IMR-90 (cell line): ENCODE results near the gene SLCO3A1. TPM values are rescaled to one million over a fixed set of nuclear protein-coding genes. Genes with fewer than 3 reads are reported as not detected.

ENCODE experiments used
- ATAC-seq: fragments of 200-7000 bp; cut with Tn5 transposase; 2 replicates; pipeline ENCODE4 v1.9.1; 2020; ENCODE audit warnings: low read depth, mild to moderate bottlenecking, moderate library complexity
- BruUV-seq: library from RNA; stranded (reverse); fragments of 400-500 nt; replicated peaks from 2 replicates; lab custom pipeline; 2021; lab: Mats Ljungman, UMichigan
- CTCF ChIA-PET: fragments of 300-600 bp; formaldehyde crosslinking; extraction: SDS; loops from one replicate; lab custom pipeline; 2021; ENCODE audit warnings: antibody characterized with exemption; lab: Yijun Ruan, JAX
- POLR2A ChIA-PET: fragments of 300-600 bp; sonication (Branson Sonifier 250); formaldehyde crosslinking; loops from one replicate; lab custom pipeline; 2022; ENCODE audit warnings: antibody characterized with exemption; ENCODE audit not compliant: unreplicated experiment; lab: Charles Lee
- DNase-seq: peaks from one replicate; pipeline ENCODE4 v3.0.0; 2013
- H2AFZ ChIP-seq: replicated peaks from 2 replicates; pipeline ENCODE3; 2013; ENCODE audit warnings: low read length, mild to moderate bottlenecking; ENCODE audit not compliant: poor library complexity
- H2AK5ac ChIP-seq: 2 replicates; pipeline ENCODE4 v1.6.1; 2013; ENCODE audit warnings: low read depth, low read length, inconsistent platforms
- H2AK9ac ChIP-seq: replicated peaks from 2 replicates; pipeline ENCODE3; 2013; ENCODE audit warnings: mild to moderate bottlenecking, low read depth, low read length, moderate library complexity; ENCODE audit not compliant: poor library complexity
- H2BK120ac ChIP-seq: 2 replicates; pipeline ENCODE4 v1.6.1; 2013; ENCODE audit warnings: low read depth, low read length, inconsistent platforms
- H2BK15ac ChIP-seq: 3 replicates; pipeline ENCODE4 v1.6.1; 2013; ENCODE audit warnings: low read depth, low read length, inconsistent platforms
- H2BK20ac ChIP-seq: 2 replicates; pipeline ENCODE4 v1.6.1; 2013; ENCODE audit warnings: low read depth, mild to moderate bottlenecking, inconsistent platforms, low read length, moderate library complexity
- H2BK5ac ChIP-seq: 2 replicates; pipeline ENCODE4 v1.6.1; 2013; ENCODE audit warnings: mild to moderate bottlenecking, low read depth, low read length, inconsistent platforms; ENCODE audit not compliant: poor library complexity, severe bottlenecking
- H3K14ac ChIP-seq: replicated peaks from 2 replicates; pipeline ENCODE4 v1.6.1; 2013; ENCODE audit warnings: low read depth, low read length, inconsistent platforms
- H3K18ac ChIP-seq: 2 replicates; pipeline ENCODE4 v1.6.1; 2013; ENCODE audit warnings: low read depth, low read length, control low read depth
- H3K23ac ChIP-seq: 2 replicates; pipeline ENCODE4 v1.6.1; 2013; ENCODE audit warnings: low read depth, low read length, inconsistent platforms
- H3K27ac ChIP-seq: 2 replicates; pipeline ENCODE4 v1.5.1; 2013; ENCODE audit warnings: mild to moderate bottlenecking, control low read depth, low read length; ENCODE audit not compliant: insufficient read depth
- H3K27me3 ChIP-seq: 2 replicates; pipeline ENCODE4 v1.6.1; 2013; ENCODE audit warnings: low read length; ENCODE audit not compliant: control insufficient read depth, insufficient read depth
- H3K36me3 ChIP-seq: 2 replicates; pipeline ENCODE4 v1.6.1; 2013; ENCODE audit warnings: low read length, mixed read lengths; ENCODE audit not compliant: control insufficient read depth, insufficient read depth
- H3K4ac ChIP-seq: 2 replicates; pipeline ENCODE4 v1.6.1; 2013; ENCODE audit warnings: low read depth, low read length, inconsistent platforms
- H3K4me1 ChIP-seq: 2 replicates; pipeline ENCODE4 v1.6.1; 2013; ENCODE audit warnings: low read length, mixed read lengths; ENCODE audit not compliant: control insufficient read depth, insufficient read depth
- H3K4me2 ChIP-seq: 2 replicates; pipeline ENCODE4 v1.6.1; 2013; ENCODE audit warnings: low read depth, mild to moderate bottlenecking, control low read depth, low read length, moderate library complexity
- H3K4me3 ChIP-seq: 2 replicates; pipeline ENCODE4 v1.5.1; 2013; ENCODE audit warnings: low read depth, mild to moderate bottlenecking, control low read depth, low read length, moderate library complexity; ENCODE audit not compliant: insufficient read depth
- H3K56ac ChIP-seq: 2 replicates; pipeline ENCODE4 v1.6.1; 2013; ENCODE audit warnings: low read length, inconsistent platforms; ENCODE audit not compliant: insufficient read depth; ENCODE audit errors: extremely low read depth
- H3K79me1 ChIP-seq, 2 experiments: 2 replicates each; pipeline ENCODE4 v1.6.1; 2013; ENCODE audit warnings: low read length in 2 of 2, inconsistent platforms in 1 of 2, low read depth in 1 of 2
- H3K9ac ChIP-seq: 2 replicates; pipeline ENCODE4 v1.6.1; 2013; ENCODE audit warnings: low read depth, low read length, control low read depth
- H3K9me1 ChIP-seq: 2 replicates; pipeline ENCODE4 v1.6.1; 2013; ENCODE audit warnings: low read length, inconsistent platforms; ENCODE audit not compliant: insufficient read depth
- H3K9me3 ChIP-seq: 2 replicates; pipeline ENCODE4 v1.6.1; 2013; ENCODE audit warnings: low read length; ENCODE audit not compliant: control insufficient read depth, insufficient read depth
- H4K20me1 ChIP-seq: 2 replicates; pipeline ENCODE4 v1.6.1; 2013; ENCODE audit warnings: low read length, inconsistent platforms; ENCODE audit not compliant: insufficient read depth
- H4K5ac ChIP-seq: 2 replicates; pipeline ENCODE4 v1.6.1; 2013; ENCODE audit warnings: mild to moderate bottlenecking, low read depth, low read length, control low read depth
- H4K8ac ChIP-seq, 2 experiments: 2 replicates each; pipeline ENCODE4 v1.6.1; 2013; ENCODE audit warnings: low read depth in 2 of 2, low read length in 2 of 2, control low read depth in 1 of 2, inconsistent platforms in 1 of 2
- H4K91ac ChIP-seq: 2 replicates; pipeline ENCODE4 v1.6.1; 2013; ENCODE audit warnings: low read depth, low read length, inconsistent platforms; ENCODE audit not compliant: insufficient read depth
- BHLHE40 ChIP-seq: fragments of 150-350 bp; IDR thresholded peaks from 2 replicates; pipeline ENCODE4 v1.6.1; 2016; ENCODE audit warnings: mild to moderate bottlenecking, low read depth, low read length
- CEBPB ChIP-seq: IDR thresholded peaks from 2 replicates; pipeline ENCODE4 v1.6.1; 2012; ENCODE audit warnings: low read depth, low read length, improper control_type of control experiment
- CHD1 ChIP-seq: IDR thresholded peaks from 2 replicates; pipeline ENCODE4 v1.6.1; 2012; ENCODE audit warnings: low read depth, low read length, improper control_type of control experiment
- CTCF ChIP-seq: conservative IDR thresholded peaks from 2 replicates; pipeline ENCODE4 v1.5.1; 2012; ENCODE audit warnings: mild to moderate bottlenecking, low read depth, low read length, improper control_type of control experiment
- ELK1 ChIP-seq: fragments of 150-350 bp; IDR thresholded peaks from 2 replicates; pipeline ENCODE4 v1.6.1; 2016; ENCODE audit warnings: low read depth, mild to moderate bottlenecking, low read length, moderate library complexity, borderline replicate concordance
- FOS ChIP-seq: fragments of 150-350 bp; IDR thresholded peaks from 2 replicates; pipeline ENCODE4 v1.6.1; 2016; ENCODE audit warnings: low read depth, low read length
- MAFK ChIP-seq: IDR thresholded peaks from 2 replicates; pipeline ENCODE4 v1.6.1; 2012; ENCODE audit warnings: low read depth, low read length, improper control_type of control experiment
- MAZ ChIP-seq: IDR thresholded peaks from 2 replicates; pipeline ENCODE4 v1.6.1; 2012; ENCODE audit warnings: low read depth, mild to moderate bottlenecking, low read length, improper control_type of control experiment, moderate library complexity, borderline replicate concordance
- MXI1 ChIP-seq: IDR thresholded peaks from 2 replicates; pipeline ENCODE4 v1.6.1; 2012; ENCODE audit warnings: low read depth, mild to moderate bottlenecking, low read length, moderate library complexity, borderline replicate concordance
- NFE2L2 ChIP-seq: fragments of 150-350 bp; IDR thresholded peaks from 2 replicates; pipeline ENCODE4 v1.6.1; 2016; ENCODE audit warnings: low read depth, mild to moderate bottlenecking, low read length
- POLR2A ChIP-seq: IDR thresholded peaks from 2 replicates; pipeline ENCODE4 v1.6.1; 2012; ENCODE audit warnings: mild to moderate bottlenecking, low read depth, low read length
- RAD21 ChIP-seq: IDR thresholded peaks from 2 replicates; pipeline ENCODE4 v1.6.1; 2012; ENCODE audit warnings: low read length, improper control_type of control experiment
- RCOR1 ChIP-seq: IDR thresholded peaks from 2 replicates; pipeline ENCODE4 v1.6.1; 2012; ENCODE audit warnings: mild to moderate bottlenecking, low read length, improper control_type of control experiment; ENCODE audit not compliant: insufficient replicate concordance
- RFX5 ChIP-seq: IDR thresholded peaks from 2 replicates; pipeline ENCODE4 v1.8.0; 2012; ENCODE audit warnings: low read depth, mild to moderate bottlenecking, low read length, moderate library complexity
- SMC3 ChIP-seq: fragments of 150-350 bp; IDR thresholded peaks from 2 replicates; pipeline ENCODE4 v1.6.1; 2016; ENCODE audit warnings: low read depth, mild to moderate bottlenecking, antibody characterized with exemption, low read length, moderate library complexity
- USF2 ChIP-seq: fragments of 150-350 bp; IDR thresholded peaks from 2 replicates; pipeline ENCODE4 v1.6.1; 2017; ENCODE audit warnings: mild to moderate bottlenecking, antibody characterized with exemption, low read length, low read depth
- WGBS, 2 experiments: methylation state at CpG; one replicate each; pipeline versions ENCODE4 v1.1.5 to v1.1.7; 2013; ENCODE audit warnings: missing lambda C conversion rate in 2 of 2; ENCODE audit not compliant: insufficient read length in 1 of 2; ENCODE audit errors: extremely low coverage in 2 of 2; 5-methylcytosine and 5-hydroxymethylcytosine counted together
- dilution Hi-C: fragments of 300-500 bp; cut with HindIII; formaldehyde crosslinking; loops from one replicate; pipeline ENCODE4 v1.14.3; 2018; ENCODE audit warnings: low sequenced_read_pairs; ENCODE audit not compliant: unreplicated experiment
- in situ Hi-C: fragments of 300-500 bp; cut with MboI; formaldehyde crosslinking; loops from 3 replicates; pipeline ENCODE4 v1.14.3; 2019; ENCODE audit warnings: low sequenced_read_pairs, inconsistent platforms, mixed read lengths
- intact Hi-C: fragments of 100-400 bp; cut with micrococcal nuclease; formaldehyde crosslinking; loops from 2 replicates; pipeline ENCODE4 v1.10.0; 2022
- polyA plus RNA-seq, 3 experiments: library from polyadenylated mRNA; depleted of rRNA; stranded (reverse); fragments of >200 nt; gene quantifications; 2 replicates each; pipeline ENCODE4 v1.2.3, GENCODE V29; 2012; ENCODE audit warnings: low replicate concordance in 1 of 3
- total RNA-seq: library from RNA; depleted of rRNA; stranded (reverse); fragments of >200 nt; gene quantifications from 2 replicates; pipeline ENCODE4 v1.2.3, GENCODE V29; 2012

Gene SLCO3A1
- total and polyA plus RNA-seq, 2 of the 4 experiments (the other 2 are of a cell fraction), result 4.7 to 8.1 TPM

GRCh38 chr15:92021792-92022191 is 168.3 kb downstream of the SLCO3A1 start:
- Histone ChIP-seq H3K4me1 (no peaks in the 10 kb centered on the region), H3K36me3 (no peaks in the 10 kb centered on the region), H2AFZ (no peak overlapping the region), H2AK9ac (no peak overlapping the region), H4K8ac (no peak overlapping the region), H3K9me1 (no peaks in the 10 kb centered on the region), H3K4me2 (no peak overlapping the region), H2BK5ac (no peak overlapping the region), H2AK5ac (no peak overlapping the region), H2BK20ac (no peak overlapping the region), H3K9ac (no peak overlapping the region), H3K4ac (no peak overlapping the region), H3K79me1 (no peaks in the 10 kb centered on the region), H3K27ac (no peak overlapping the region), H4K5ac (no peak overlapping the region), H3K14ac (no peak overlapping the region), H3K18ac (no peak overlapping the region), H3K56ac (no peak overlapping the region), H4K20me1 (no peaks in the 10 kb centered on the region), H3K23ac (no peak overlapping the region), H3K27me3 (no peaks in the 10 kb centered on the region), H3K4me3 (no peak overlapping the region), H2BK15ac (no peak overlapping the region), H3K9me3 (no peaks in the 10 kb centered on the region; the same call in 1 of the 2 replicates), H4K91ac (no peak overlapping the region), H2BK120ac (no peak overlapping the region)
- CTCF ChIA-PET, result no interaction called here
- intact Hi-C loops (no loop called here), dilution Hi-C loops (no loop called here), in situ Hi-C loops (no loop called here)
- no TSS peak for BruUV-seq
- no CpG with 5 or more reads among the region's 5 CpGs for WGBS, 2 experiments
- ATAC-seq, result no peak
- TF ChIP-seq MAZ (no peak), MXI1 (no peak), CHD1 (no peak), FOS (no peak), USF2 (no peak), RAD21 (no peak), CTCF (no peak), RCOR1 (no peak), NFE2L2 (no peak), SMC3 (no peak), BHLHE40 (no peak), ELK1 (no peak), MAFK (no peak), RFX5 (no peak), POLR2A (no peak), CEBPB (no peak)
- POLR2A ChIA-PET, result no interaction called here
- no peak for DNase-seq
